H9 (cell line): ENCODE results near the gene QPRT. TPM values are rescaled to one million over a fixed set of nuclear protein-coding genes. Genes with fewer than 3 reads are reported as not detected.

ENCODE experiments used
- DNase-seq: peaks from one replicate; pipeline ENCODE4 v3.0.0-alpha.2; 2017
- H2AFZ ChIP-seq: one replicate; pipeline ENCODE4 v1.6.1; 2013; ENCODE audit warnings: mild to moderate bottlenecking, low read length, control low read depth, moderate library complexity
- H2AK5ac ChIP-seq: 2 replicates; pipeline ENCODE4 v1.6.1; 2013; ENCODE audit warnings: low read length, control low read depth, mixed read lengths; ENCODE audit not compliant: insufficient read length
- H2BK120ac ChIP-seq: one replicate; pipeline ENCODE4 v1.6.1; 2013; ENCODE audit warnings: low read depth, mild to moderate bottlenecking, low read length, control low read depth, inconsistent platforms; ENCODE audit not compliant: poor library complexity, severe bottlenecking
- H2BK12ac ChIP-seq: 2 replicates; pipeline ENCODE4 v1.6.1; 2013; ENCODE audit warnings: low read length, control low read depth, mixed read lengths, low read depth; ENCODE audit not compliant: insufficient read length
- H2BK15ac ChIP-seq: 2 replicates; pipeline ENCODE4 v1.6.1; 2013; ENCODE audit warnings: low read depth, low read length, control low read depth
- H2BK20ac ChIP-seq: one replicate; pipeline ENCODE4 v1.6.1; 2013; ENCODE audit warnings: low read depth, mild to moderate bottlenecking, low read length, control low read depth, inconsistent platforms; ENCODE audit not compliant: poor library complexity, severe bottlenecking
- H2BK5ac ChIP-seq: 2 replicates; pipeline ENCODE4 v1.6.1; 2013; ENCODE audit warnings: low read length, control low read depth, mixed read lengths; ENCODE audit not compliant: insufficient read length
- H3K14ac ChIP-seq: 2 replicates; pipeline ENCODE4 v1.6.1; 2013; ENCODE audit warnings: low read length, control low read depth; ENCODE audit not compliant: insufficient read depth
- H3K18ac ChIP-seq: 2 replicates; pipeline ENCODE4 v1.6.1; 2013; ENCODE audit warnings: low read depth, mild to moderate bottlenecking, mixed read lengths, low read length, control low read depth; ENCODE audit not compliant: insufficient read length
- H3K23ac ChIP-seq: 2 replicates; pipeline ENCODE4 v1.6.1; 2013; ENCODE audit warnings: low read length, control low read depth, mixed read lengths, low read depth; ENCODE audit not compliant: insufficient read length
- H3K23me2 ChIP-seq: 2 replicates; pipeline ENCODE4 v1.6.1; 2013; ENCODE audit warnings: low read depth, mild to moderate bottlenecking, mixed read lengths, low read length, control low read depth; ENCODE audit not compliant: insufficient read length, poor library complexity, severe bottlenecking
- H3K27ac ChIP-seq: 2 replicates; pipeline ENCODE4 v1.5.1; 2013; ENCODE audit warnings: low read length, control low read depth, mixed read lengths, low read depth; ENCODE audit not compliant: insufficient read length
- H3K27me3 ChIP-seq: 2 replicates; pipeline ENCODE4 v1.6.1; 2013; ENCODE audit warnings: low read length, control low read depth, inconsistent platforms; ENCODE audit not compliant: insufficient read depth
- H3K4ac ChIP-seq: 2 replicates; pipeline ENCODE4 v1.6.1; 2013; ENCODE audit warnings: low read depth, mild to moderate bottlenecking, control low read depth, inconsistent platforms, low read length, moderate library complexity
- H3K4me1 ChIP-seq: 2 replicates; pipeline ENCODE4 v1.6.1; 2013; ENCODE audit warnings: low read length, control low read depth, inconsistent platforms; ENCODE audit not compliant: insufficient read depth
- H3K4me2 ChIP-seq: 2 replicates; pipeline ENCODE4 v1.6.1; 2013; ENCODE audit warnings: low read length, control low read depth, mixed read lengths; ENCODE audit not compliant: insufficient read length, insufficient read depth
- H3K56ac ChIP-seq: 2 replicates; pipeline ENCODE4 v1.6.1; 2013; ENCODE audit warnings: low read depth, mild to moderate bottlenecking, mixed read lengths, low read length, control low read depth; ENCODE audit not compliant: insufficient read length
- H3K79me1 ChIP-seq: 2 replicates; pipeline ENCODE4 v1.6.1; 2013; ENCODE audit warnings: low read depth, mild to moderate bottlenecking, moderate library complexity, low read length, control low read depth, inconsistent platforms; ENCODE audit not compliant: insufficient read depth, poor library complexity, severe bottlenecking
- H3K79me2 ChIP-seq: 2 replicates; pipeline ENCODE4 v1.6.1; 2013; ENCODE audit warnings: low read length, control low read depth, inconsistent platforms; ENCODE audit not compliant: insufficient read depth
- H3K9ac ChIP-seq: 2 replicates; pipeline ENCODE4 v1.6.1; 2013; ENCODE audit warnings: low read length, control low read depth, mixed read lengths; ENCODE audit not compliant: insufficient read length; ENCODE audit errors: extremely low read depth
- H3K9me3 ChIP-seq: one replicate; pipeline ENCODE4 v1.6.1; 2013; ENCODE audit warnings: low read depth, low read length, inconsistent platforms; ENCODE audit not compliant: control insufficient read depth
- H3T11ph ChIP-seq: one replicate; pipeline ENCODE4 v1.6.1; 2013; ENCODE audit warnings: mild to moderate bottlenecking, low read length, control low read depth, inconsistent platforms
- H4K20me1 ChIP-seq: one replicate; pipeline ENCODE4 v1.6.1; 2013; ENCODE audit not compliant: control insufficient read depth, insufficient read length, insufficient read depth
- H4K5ac ChIP-seq: 2 replicates; pipeline ENCODE4 v1.6.1; 2013; ENCODE audit warnings: low read depth, mild to moderate bottlenecking, mixed read lengths, low read length, control low read depth; ENCODE audit not compliant: insufficient read length
- H4K8ac ChIP-seq: replicated peaks from 2 replicates; pipeline ENCODE4 v1.6.1; 2013; ENCODE audit warnings: low read length, control low read depth, mixed read lengths, low read depth; ENCODE audit not compliant: insufficient read length
- H4K91ac ChIP-seq: 2 replicates; pipeline ENCODE4 v1.6.1; 2013; ENCODE audit warnings: low read depth, mild to moderate bottlenecking, moderate library complexity, mixed read lengths, low read length, control low read depth; ENCODE audit not compliant: insufficient read length
- H3K27ac Mint-ChIP-seq, 3 experiments: 2 replicates in 2 of 3; 3 replicates in 1 of 3; pipeline ENCODE4 v1.8.0; 2020 to 2021; ENCODE audit warnings: mixed read lengths in 3 of 3, mild to moderate bottlenecking in 1 of 3, moderate library complexity in 1 of 3
- H3K27me3 Mint-ChIP-seq: 2 replicates; pipeline ENCODE4 v1.8.0; 2021; ENCODE audit warnings: low read depth, mild to moderate bottlenecking, moderate library complexity, mixed read lengths
- H3K36me3 Mint-ChIP-seq, 3 experiments: 2 replicates in 2 of 3; 3 replicates in 1 of 3; pipeline ENCODE4 v1.8.0; 2020 to 2021; ENCODE audit warnings: low read depth in 3 of 3, mixed read lengths in 3 of 3; ENCODE audit not compliant: insufficient read depth in 1 of 3
- H3K4me1 Mint-ChIP-seq, 2 experiments: 2 replicates each; pipeline ENCODE4 v1.8.0; 2020; ENCODE audit warnings: mixed read lengths in 2 of 2
- H3K4me3 Mint-ChIP-seq, 2 experiments: 2 replicates in 1 of 2; 3 replicates in 1 of 2; pipeline ENCODE4 v1.8.0; 2020 to 2021; ENCODE audit warnings: mild to moderate bottlenecking in 2 of 2, mixed read lengths in 2 of 2, moderate library complexity in 1 of 2
- H3K9me3 Mint-ChIP-seq, 2 experiments: 2 replicates in 1 of 2; 3 replicates in 1 of 2; pipeline ENCODE4 v1.8.0; 2020; ENCODE audit warnings: mild to moderate bottlenecking in 2 of 2, mixed read lengths in 2 of 2, moderate library complexity in 1 of 2
- WGBS: extraction: QIAGEN DNeasy Blood & Tissue Kit; methylation state at CpG from one replicate; pipeline ENCODE4 v1.1.7; 2013; ENCODE audit warnings: missing lambda C conversion rate, low lambda C conversion rate, mixed read lengths; ENCODE audit not compliant: insufficient read length; ENCODE audit errors: extremely low coverage; 5-methylcytosine and 5-hydroxymethylcytosine counted together
- total RNA-seq: library from RNA; stranded (reverse); gene quantifications from 2 replicates; pipeline ENCODE4 v1.2.1, GENCODE V29; 2021
- TF ChIP-seq, protein P1 (sequence below): fragments of 200-600 bp; sonication (generic); conservative IDR thresholded peaks from 3 replicates; pipeline ENCODE4 v1.8.0; 2021; ENCODE audit warnings: antibody characterized with exemption, mild to moderate bottlenecking

The QPRT gene
- total RNA-seq, 1 experiment from 2014 or later, result 107 TPM

DNA sequence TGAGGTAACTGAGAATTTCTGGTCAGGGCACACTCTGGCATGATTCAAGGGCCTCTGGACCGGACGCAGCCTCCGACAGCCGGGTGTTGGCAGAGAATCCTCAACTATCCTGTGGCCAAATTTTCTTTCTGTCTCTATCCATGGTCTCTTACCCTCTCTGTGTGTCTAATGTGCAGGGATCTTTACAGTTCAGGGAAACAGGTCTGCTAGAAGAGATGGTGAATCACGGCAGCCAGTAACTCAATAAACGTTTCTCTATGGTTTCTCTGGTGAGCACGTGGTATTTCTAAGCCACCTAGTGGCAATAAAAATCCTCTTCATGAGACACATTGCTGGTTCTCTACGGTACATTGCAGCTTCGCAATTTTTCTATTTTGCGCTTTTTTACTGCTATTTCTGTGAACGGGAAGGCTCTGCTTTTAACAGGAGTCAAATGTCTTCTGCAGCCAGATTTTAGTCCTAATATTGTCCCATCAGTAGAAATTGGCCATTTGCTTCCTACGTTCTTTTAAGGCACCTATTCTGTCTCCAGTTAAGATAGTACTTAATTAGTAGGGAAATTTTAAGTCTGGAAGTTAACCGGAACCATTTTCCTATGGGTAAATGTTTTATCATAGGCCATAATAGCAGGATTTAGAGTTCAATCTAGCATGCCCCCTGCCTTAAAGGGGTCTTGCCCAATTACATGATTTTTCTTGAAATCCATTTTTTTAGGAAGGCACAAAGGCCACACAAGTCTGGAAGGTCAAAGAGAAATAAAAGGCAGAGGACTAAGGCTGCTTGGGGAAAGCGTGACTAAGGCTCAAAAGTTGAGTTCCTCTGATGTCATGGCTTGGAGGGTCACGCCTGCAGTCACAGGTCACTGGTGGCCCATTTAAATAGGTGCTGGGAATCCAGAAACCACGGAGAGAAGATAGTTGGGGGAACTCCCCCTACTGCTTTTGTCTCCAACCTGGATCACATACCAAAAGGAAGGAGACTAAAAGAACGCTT is 31.5 kb downstream of the QPRT start:
- Histone ChIP-seq H3K14ac (peak overlapping the region; percentile 93; the same call in 1 of the 2 replicates), H3K23me2 (peaks cover 11% of the 10 kb centered on the region), H3K4me2 (peak overlapping the region; percentile 91), H4K91ac (no peak overlapping the region), H2BK5ac (peak overlapping the region; percentile 80), H3K4me1 (peaks cover 2% of the 10 kb centered on the region; the same call in 1 of the 2 replicates), H3K4ac (peak overlapping the region; percentile 66; the same call in 1 of the 2 replicates), H4K20me1 (no peaks in the 10 kb centered on the region), H3K56ac (peak overlapping the region; percentile 69), H2AK5ac (no peak overlapping the region), H3K23ac (no peak overlapping the region), H3K79me2 (peaks cover 14% of the 10 kb centered on the region; the same call in 1 of the 2 replicates), H3K79me1 (no peaks in the 10 kb centered on the region), H3K27ac (peak overlapping the region; percentile 95), H2BK15ac (no peak overlapping the region), H4K8ac (no peak overlapping the region), H3K18ac (peak overlapping the region; percentile 58), H3T11ph (peak overlapping the region; percentile 41), H3K9ac (peak overlapping the region; percentile 97), H4K5ac (peak overlapping the region; percentile 55), H2BK20ac (no peak overlapping the region), H3K9me3 (no peaks in the 10 kb centered on the region), H2AFZ (no peak overlapping the region), H2BK120ac (peak overlapping the region; percentile 71), H2BK12ac (no peak overlapping the region), H3K27me3 (no peaks in the 10 kb centered on the region)
- Mint-ChIP-seq H3K4me1 (peaks cover 35 to 37% of the 10 kb centered on the region in 2 experiments), H3K27ac (peak overlapping the region; percentile 97 to 98 (median 97)), H3K27me3 (no peaks in the 10 kb centered on the region), H3K9me3 (no peaks in the 10 kb centered on the region; a peak in 1 of 5 replicates), H3K36me3 (peaks cover 37 to 45% (median 38%) of the 10 kb centered on the region in 3 experiments), H3K4me3 (peak overlapping the region; percentile 88 to 91)
- TF ChIP-seq, protein P1, sequence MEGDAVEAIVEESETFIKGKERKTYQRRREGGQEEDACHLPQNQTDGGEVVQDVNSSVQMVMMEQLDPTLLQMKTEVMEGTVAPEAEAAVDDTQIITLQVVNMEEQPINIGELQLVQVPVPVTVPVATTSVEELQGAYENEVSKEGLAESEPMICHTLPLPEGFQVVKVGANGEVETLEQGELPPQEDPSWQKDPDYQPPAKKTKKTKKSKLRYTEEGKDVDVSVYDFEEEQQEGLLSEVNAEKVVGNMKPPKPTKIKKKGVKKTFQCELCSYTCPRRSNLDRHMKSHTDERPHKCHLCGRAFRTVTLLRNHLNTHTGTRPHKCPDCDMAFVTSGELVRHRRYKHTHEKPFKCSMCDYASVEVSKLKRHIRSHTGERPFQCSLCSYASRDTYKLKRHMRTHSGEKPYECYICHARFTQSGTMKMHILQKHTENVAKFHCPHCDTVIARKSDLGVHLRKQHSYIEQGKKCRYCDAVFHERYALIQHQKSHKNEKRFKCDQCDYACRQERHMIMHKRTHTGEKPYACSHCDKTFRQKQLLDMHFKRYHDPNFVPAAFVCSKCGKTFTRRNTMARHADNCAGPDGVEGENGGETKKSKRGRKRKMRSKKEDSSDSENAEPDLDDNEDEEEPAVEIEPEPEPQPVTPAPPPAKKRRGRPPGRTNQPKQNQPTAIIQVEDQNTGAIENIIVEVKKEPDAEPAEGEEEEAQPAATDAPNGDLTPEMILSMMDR, result peak; percentile 76
- peak; percentile 40 for DNase-seq
- whole genome bisulfite sequencing, result no CpG with 5 or more reads among the region's 17 CpGs
